HG02840 (cell line): Measurements from ENCODE around the gene CLHC1.
"Not testable (repeated sequence)": the region's sequence is repeated elsewhere in the genome, so short reads cannot be mapped to it uniquely, and the experiment has no call there.

ENCODE experiments used
- ATAC-seq: cut with Tn5 transposase; IDR thresholded peaks from one replicate; pipeline ENCODE4 v1.9.1; 2021; ENCODE audit warnings: mild to moderate bottlenecking, moderate library complexity, moderate number of reproducible peaks; ENCODE audit not compliant: unreplicated experiment, low FRiP score

Gene CLHC1

GRCh38 chr2:55232863-55233657, 967 bp upstream of the CLHC1 start:
- peak; percentile 25 for ATAC-seq

GRCh38 chr2:55231546-55232083, 478 bp downstream of the CLHC1 start:
- no peak for ATAC-seq

GRCh38 chr2:55230551-55230950, 1.5 kb downstream of the CLHC1 start:
- no peak for ATAC-seq

GRCh38 chr2:55229221-55229620, 2.9 kb downstream of the CLHC1 start:
- no peak for ATAC-seq

- no peak for ATAC-seq
Measured at GRCh38 chr2:55228226-55228563, 3.9 kb downstream of the CLHC1 start.

- not testable (repeated sequence) for ATAC-seq
Measured at GRCh38 chr2:55227437-55228225, 4.5 kb downstream of the CLHC1 start.

- ATAC-seq = no peak
Measured at GRCh38 chr2:55225481-55226020, 6.5 kb downstream of the CLHC1 start.

GRCh38 chr2:55224761-55225261, 7.3 kb downstream of the CLHC1 start:
- no peak for ATAC-seq

GRCh38 chr2:55223958-55224760, 7.9 kb downstream of the CLHC1 start:
- no peak for ATAC-seq

GRCh38 chr2:55213822-55214221, 18.3 kb downstream of the CLHC1 start:
- ATAC-seq = no peak

GRCh38 chr2:55204950-55205349, 27.1 kb downstream of the CLHC1 start:
- no peak for ATAC-seq

- no peak for ATAC-seq
Measured at GRCh38 chr2:55204536-55204935, 27.6 kb downstream of the CLHC1 start.

- no peak for ATAC-seq
Measured at GRCh38 chr2:55200416-55200815, 31.7 kb downstream of the CLHC1 start.

- no peak for ATAC-seq
Measured at GRCh38 chr2:55196526-55196925, 35.6 kb downstream of the CLHC1 start.

GRCh38 chr2:55191888-55192287, 40.2 kb downstream of the CLHC1 start:
- ATAC-seq = not testable (repeated sequence)

GRCh38 chr2:55186837-55187236, 45.3 kb downstream of the CLHC1 start:
- ATAC-seq = not testable (repeated sequence)

GRCh38 chr2:55180374-55180773, 51.7 kb downstream of the CLHC1 start:
- ATAC-seq = no peak

- ATAC-seq = no peak
Measured at GRCh38 chr2:55176094-55176415, 56.0 kb downstream of the CLHC1 start.

- no peak for ATAC-seq
Measured at GRCh38 chr2:55175254-55176093, 56.6 kb downstream of the CLHC1 start.
